ENCODE data around the gene TNRC6B.

GRCh38 chr22:40290516-40290915, 112.8 kb downstream of the TNRC6B start:
- TF ChIP-seq CTCF (IDR thresholded peaks at IDR 0.05), result no peak
- TF ChIP-seq EP300 (IDR thresholded peaks at IDR 0.05), result no peak

All from tibial nerve (tissue), 4 donors.